Activated CD8-positive, alpha-beta memory T cell treated with anti-CD3 and anti-CD28 coated beads for 36 hours (primary cell): ENCODE measurements around the gene ALX4. TPM values are rescaled to one million over a fixed set of nuclear protein-coding genes. Genes with fewer than 3 reads are reported as not detected.

ENCODE experiments used
- CTCF ChIA-PET: fragments of 350-600 bp; sonication (Branson Sonifier 250); formaldehyde crosslinking; loops from one replicate; lab custom pipeline; 2021; ENCODE audit warnings: antibody characterized with exemption; lab: Charles Lee
- POLR2A ChIA-PET: fragments of 350-600 bp; sonication (Branson Sonifier 250); formaldehyde crosslinking; loops from one replicate; lab custom pipeline; 2021; ENCODE audit warnings: antibody characterized with exemption; lab: Charles Lee
- total RNA-seq, 2 experiments: library from RNA; stranded (reverse); gene quantifications; one replicate each; pipeline ENCODE4 v1.2.3, GENCODE V29; 2021

The ALX4 gene
- total RNA-seq, 2 experiments from 2014 or later: not detected

GRCh38 chr11:44306052-44306917, 3.7 kb downstream of the ALX4 start:
- CTCF ChIA-PET: no interaction called here
- POLR2A ChIA-PET: no interaction called here

GRCh38 chr11:44305470-44306051, 4.4 kb downstream of the ALX4 start:
- ChIA-PET POLR2A (no interaction called here), CTCF (no interaction called here)

- POLR2A ChIA-PET: no interaction called here
- CTCF ChIA-PET: no interaction called here
Observed at GRCh38 chr11:44305026-44305469, 4.9 kb downstream of the ALX4 start.

- POLR2A ChIA-PET: no interaction called here
Observed at GRCh38 chr11:44304091-44305025, 5.6 kb downstream of the ALX4 start.

GRCh38 chr11:44303401-44303938, 6.5 kb downstream of the ALX4 start:
- ChIA-PET POLR2A (no interaction called here), CTCF (no interaction called here)

More at GRCh38 chr11:44304091-44305025, 5.6 kb downstream of the ALX4 start:
- CTCF ChIA-PET: no interaction called here

- POLR2A ChIA-PET: no interaction called here
- CTCF ChIA-PET: no interaction called here
Observed at GRCh38 chr11:44301564-44302271, 8.2 kb downstream of the ALX4 start.

GRCh38 chr11:44300844-44301563, 8.9 kb downstream of the ALX4 start:
- ChIA-PET POLR2A (no interaction called here), CTCF (no interaction called here)

GRCh38 chr11:44298862-44299261, 11.1 kb downstream of the ALX4 start:
- ChIA-PET CTCF (interaction anchor here (1.1 kb wide), 1 partner anchor 241 kb away, joined by 3 read pairs; no protein-coding TSS in a partner anchor), POLR2A (no interaction called here)

- POLR2A ChIA-PET: no interaction called here
- CTCF ChIA-PET: no interaction called here
Observed at GRCh38 chr11:44290208-44290607, 19.7 kb downstream of the ALX4 start.

- ChIA-PET CTCF (no interaction called here), POLR2A (no interaction called here)
Observed at GRCh38 chr11:44288133-44288526, 21.8 kb downstream of the ALX4 start.

- CTCF ChIA-PET: interaction anchor here (1.4 to 3.2 kb wide), 4 partner anchors 45 to 253 kb away, joined by 3 to 16 read pairs (median 6); no protein-coding TSS in a partner anchor
- POLR2A ChIA-PET: no interaction called here
Observed at GRCh38 chr11:44286911-44287310, 23.0 kb downstream of the ALX4 start.

- CTCF ChIA-PET: interaction anchor here (0.8 to 3.2 kb wide), 7 partner anchors 9 to 253 kb away, joined by 3 to 16 read pairs (median 4); no protein-coding TSS in a partner anchor
Observed at GRCh38 chr11:44286268-44286880, 23.6 kb downstream of the ALX4 start.

GRCh38 chr11:44285756-44286155, 24.2 kb downstream of the ALX4 start:
- ChIA-PET POLR2A (interaction anchor here (0.7 kb wide), 1 partner anchor 793 kb away, joined by 3 read pairs; no protein-coding TSS in a partner anchor), CTCF (interaction anchor here (0.8 to 3.2 kb wide), 7 partner anchors 8 to 254 kb away, joined by 3 to 16 read pairs (median 4); no protein-coding TSS in a partner anchor)

More at GRCh38 chr11:44286268-44286880, 23.6 kb downstream of the ALX4 start:
- POLR2A ChIA-PET: no interaction called here

GRCh38 chr11:44282620-44283019, 27.3 kb downstream of the ALX4 start:
- CTCF ChIA-PET: no interaction called here

GRCh38 chr11:44281151-44281550, 28.8 kb downstream of the ALX4 start:
- CTCF ChIA-PET: no interaction called here
- POLR2A ChIA-PET: no interaction called here

More at GRCh38 chr11:44282620-44283019, 27.3 kb downstream of the ALX4 start:
- POLR2A ChIA-PET: no interaction called here

GRCh38 chr11:44280257-44280656, 29.7 kb downstream of the ALX4 start:
- CTCF ChIA-PET: no interaction called here
- POLR2A ChIA-PET: no interaction called here

GRCh38 chr11:44279483-44279882, 30.5 kb downstream of the ALX4 start:
- ChIA-PET CTCF (no interaction called here), POLR2A (no interaction called here)
